Measurements from ENCODE around the gene FGD3.
A peak's percentile ranks its signal among the peaks of the same experiment; 100 is the strongest.

DNA sequence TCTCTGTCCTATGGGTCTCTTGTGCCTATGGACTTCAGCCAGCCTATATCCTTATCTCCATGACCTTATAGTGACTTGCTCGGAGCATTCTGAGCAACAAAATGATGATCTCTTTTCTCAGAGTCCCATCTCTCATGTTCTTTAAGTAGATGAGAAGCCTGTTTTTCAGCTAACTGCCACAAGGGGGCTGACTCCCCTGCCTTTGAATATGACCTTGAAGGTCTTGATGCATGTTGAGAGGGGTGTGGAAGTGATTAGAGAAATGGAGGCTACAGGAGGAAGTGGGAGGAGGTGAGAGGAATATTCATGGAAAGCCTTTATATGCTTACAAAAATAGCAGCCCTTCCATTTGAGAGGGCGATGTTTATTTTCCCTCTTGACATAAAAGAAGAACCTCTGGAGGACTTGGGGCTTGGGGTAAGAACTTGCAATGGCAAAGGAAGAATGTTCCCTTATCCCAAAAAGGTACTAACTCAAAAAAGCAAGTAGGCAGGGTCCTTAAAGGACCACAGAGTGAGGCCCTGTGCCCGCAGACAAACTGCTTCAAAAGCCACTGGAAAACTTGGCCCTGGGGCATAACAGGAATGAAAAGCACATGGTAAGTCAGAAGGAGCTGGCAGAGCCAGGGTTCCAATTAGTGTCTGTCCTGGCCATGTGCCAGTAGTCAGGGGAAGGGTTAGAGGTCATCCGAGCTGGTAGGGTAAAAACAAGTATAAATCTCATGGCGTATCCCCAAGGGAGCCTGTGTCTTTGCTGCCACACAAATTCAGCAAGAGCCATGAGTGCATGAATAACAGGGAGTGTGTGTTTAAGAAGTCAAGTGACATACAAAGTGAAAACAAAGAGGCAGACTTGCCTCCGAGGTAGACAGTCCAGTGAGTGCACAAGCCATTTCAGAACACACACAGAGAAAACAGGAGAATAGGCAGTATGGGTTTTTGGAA, 39.1 kb downstream of the FGD3 start:
- TF ChIP-seq, protein P1, sequence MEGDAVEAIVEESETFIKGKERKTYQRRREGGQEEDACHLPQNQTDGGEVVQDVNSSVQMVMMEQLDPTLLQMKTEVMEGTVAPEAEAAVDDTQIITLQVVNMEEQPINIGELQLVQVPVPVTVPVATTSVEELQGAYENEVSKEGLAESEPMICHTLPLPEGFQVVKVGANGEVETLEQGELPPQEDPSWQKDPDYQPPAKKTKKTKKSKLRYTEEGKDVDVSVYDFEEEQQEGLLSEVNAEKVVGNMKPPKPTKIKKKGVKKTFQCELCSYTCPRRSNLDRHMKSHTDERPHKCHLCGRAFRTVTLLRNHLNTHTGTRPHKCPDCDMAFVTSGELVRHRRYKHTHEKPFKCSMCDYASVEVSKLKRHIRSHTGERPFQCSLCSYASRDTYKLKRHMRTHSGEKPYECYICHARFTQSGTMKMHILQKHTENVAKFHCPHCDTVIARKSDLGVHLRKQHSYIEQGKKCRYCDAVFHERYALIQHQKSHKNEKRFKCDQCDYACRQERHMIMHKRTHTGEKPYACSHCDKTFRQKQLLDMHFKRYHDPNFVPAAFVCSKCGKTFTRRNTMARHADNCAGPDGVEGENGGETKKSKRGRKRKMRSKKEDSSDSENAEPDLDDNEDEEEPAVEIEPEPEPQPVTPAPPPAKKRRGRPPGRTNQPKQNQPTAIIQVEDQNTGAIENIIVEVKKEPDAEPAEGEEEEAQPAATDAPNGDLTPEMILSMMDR (IDR thresholded peaks at IDR 0.05 in 4 of 5, conservative IDR thresholded peaks at IDR 0.05 in 1 of 5) = peak in 1 of 5 experiments; percentile 28
- no peak for TF ChIP-seq POLR2A (IDR thresholded peaks at IDR 0.05)
